GM21723 (cell line): ENCODE measurements around the gene SLC25A41.
"Not testable (repeated sequence)": the region's sequence is repeated elsewhere in the genome, so short reads cannot be mapped to it uniquely, and the experiment has no call there.

Experiments used
- ATAC-seq: cut with Tn5 transposase; IDR thresholded peaks from one replicate; pipeline ENCODE4 v1.9.1; 2021; ENCODE audit warnings: mild to moderate bottlenecking, moderate library complexity; ENCODE audit not compliant: unreplicated experiment

Gene SLC25A41

DNA sequence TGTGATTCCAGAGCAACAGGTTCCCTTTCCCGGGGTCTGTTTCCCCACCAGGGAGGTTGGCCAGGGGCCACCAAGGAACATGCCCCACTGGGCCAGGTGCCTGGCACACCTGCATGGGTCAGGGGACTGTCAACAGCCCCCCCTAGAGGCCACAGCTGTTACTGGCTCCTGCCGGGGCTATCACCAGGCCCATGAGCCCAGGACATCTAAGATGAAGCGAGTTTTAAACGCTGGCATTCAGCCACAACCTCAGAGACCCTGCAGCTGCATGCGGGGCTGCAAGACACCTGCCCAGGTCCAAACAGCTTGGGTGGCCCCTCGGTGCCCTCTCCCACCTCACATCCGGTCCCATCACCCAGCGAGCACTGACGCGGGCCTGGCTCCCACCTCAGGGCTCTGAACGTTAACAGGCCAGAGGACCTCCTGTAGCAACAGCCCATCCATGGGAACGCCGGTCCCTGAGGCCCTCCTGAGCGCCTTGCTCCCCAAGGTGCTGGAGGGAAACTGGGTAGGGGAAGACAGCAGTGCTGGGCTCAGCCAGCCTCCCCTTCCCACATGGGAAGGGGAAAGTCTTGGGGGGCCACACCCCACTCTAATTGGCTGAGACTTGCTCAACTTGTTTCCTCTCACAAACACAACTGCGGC lies 21.0 kb downstream of the SLC25A41 start:
- ATAC-seq: no peak

DNA sequence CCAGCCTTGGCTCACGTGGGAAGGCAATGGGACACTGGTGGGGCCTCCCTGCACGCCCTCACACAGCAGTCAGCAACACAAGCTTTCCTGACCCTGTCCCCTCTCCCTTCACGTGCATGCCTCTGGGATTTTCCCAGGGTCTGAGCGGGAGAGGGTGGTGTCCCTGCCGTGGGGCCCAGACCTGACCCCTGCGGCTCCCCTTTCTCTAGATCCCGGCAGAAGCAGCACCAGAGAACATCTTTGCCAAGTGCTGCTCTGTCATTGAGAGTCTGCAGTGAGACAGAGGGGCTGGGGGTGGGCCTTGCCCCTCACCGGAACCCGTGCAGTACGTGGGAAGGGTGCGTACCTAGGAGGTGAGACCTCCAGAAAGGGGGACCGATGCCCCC lies 21.5 kb downstream of the SLC25A41 start:
- no peak for ATAC-seq

DNA sequence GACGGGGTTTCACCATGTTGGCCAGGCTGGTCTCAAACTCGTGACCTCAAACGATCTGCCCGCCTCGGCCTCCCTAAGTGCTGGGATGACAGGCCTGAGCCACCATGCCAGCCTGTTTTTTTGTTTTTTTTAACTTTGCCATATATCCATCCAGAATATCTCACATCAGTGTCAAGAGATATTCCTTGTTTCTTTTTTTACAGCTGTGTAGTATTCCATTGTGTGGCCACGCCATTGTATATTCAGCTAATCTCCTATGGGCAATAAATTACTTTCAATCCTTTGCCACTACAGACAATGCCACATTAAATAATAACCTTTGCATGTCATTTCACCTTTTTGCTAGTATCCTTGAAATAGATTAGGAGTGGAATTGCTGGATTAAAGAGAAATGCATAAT lies 24.2 kb downstream of the SLC25A41 start:
- no peak for ATAC-seq

DNA sequence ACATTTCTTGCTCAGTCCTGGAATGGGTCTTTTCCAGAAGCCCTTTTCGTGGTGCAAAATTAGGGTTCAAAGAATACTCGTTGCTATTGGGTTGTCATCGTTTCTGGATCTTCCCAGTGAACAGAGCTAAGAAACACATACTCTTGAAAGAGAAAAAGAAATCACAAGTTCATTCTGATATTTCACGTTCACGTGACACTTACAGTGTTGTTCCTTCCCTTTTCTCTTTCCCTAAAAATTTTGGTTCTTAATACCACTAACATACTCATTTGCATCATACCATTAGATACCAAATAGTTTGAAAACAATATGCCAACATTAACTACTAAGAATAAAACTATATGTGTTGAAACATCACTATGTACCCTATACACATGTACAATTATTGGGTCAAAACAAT lies 27.2 kb downstream of the SLC25A41 start:
- no peak for ATAC-seq

DNA sequence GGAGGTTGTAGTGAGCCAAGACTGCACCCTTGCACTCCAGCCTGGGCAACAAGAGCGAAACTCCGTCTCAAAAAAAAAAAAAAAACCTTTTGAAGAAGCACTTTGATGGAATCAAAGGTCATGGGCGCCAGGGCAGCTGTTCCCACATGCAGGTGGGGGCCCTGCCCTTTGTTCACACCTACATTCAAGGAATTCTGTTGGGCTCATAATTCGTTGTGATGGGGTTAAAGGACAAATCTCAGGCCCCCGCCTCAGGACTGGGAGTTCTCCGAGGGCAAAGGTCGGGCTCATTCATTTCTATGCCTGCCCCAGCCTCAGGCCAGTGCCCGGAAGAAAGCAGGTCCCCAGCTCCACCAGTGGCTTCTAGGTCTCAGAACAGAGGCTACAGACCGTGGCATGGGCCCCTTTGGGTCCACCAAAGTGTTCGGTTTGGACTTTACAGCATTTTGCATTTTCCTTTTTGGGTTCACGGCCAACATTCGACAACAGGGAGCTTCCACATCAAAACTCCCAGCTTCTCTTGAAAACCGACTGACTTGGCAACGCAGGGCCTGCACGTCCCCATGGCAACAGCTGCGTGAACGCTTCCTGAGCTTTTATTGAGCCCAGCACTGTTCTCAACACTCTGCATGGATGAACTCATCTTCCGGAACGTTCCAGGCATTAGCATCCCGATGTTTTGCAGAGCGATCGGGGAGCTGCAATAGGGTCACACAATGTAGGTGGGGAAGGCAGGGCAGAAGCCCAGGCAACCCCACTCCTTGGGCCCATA lies 30.5 kb downstream of the SLC25A41 start:
- ATAC-seq: no peak

DNA sequence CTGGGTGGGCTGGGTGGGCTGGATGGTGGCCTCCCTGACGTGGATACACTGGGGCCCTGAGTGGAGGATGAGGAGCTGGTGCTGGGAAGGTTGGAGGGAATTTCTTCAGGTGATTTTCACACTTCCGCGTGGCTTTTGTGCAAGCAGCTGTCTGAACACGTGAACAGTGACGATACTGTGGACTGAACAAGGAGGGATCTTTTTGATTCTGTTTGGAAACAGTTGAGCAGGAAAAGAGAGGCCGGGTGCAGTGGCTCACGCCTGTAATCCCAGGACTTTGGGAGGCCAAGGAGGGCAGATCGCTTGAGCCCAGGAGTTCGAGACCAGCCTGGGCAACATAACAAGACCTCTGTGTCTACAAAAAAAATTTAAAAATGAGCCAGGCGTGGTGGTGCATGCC lies 31.5 kb downstream of the SLC25A41 start:
- no peak for ATAC-seq

DNA sequence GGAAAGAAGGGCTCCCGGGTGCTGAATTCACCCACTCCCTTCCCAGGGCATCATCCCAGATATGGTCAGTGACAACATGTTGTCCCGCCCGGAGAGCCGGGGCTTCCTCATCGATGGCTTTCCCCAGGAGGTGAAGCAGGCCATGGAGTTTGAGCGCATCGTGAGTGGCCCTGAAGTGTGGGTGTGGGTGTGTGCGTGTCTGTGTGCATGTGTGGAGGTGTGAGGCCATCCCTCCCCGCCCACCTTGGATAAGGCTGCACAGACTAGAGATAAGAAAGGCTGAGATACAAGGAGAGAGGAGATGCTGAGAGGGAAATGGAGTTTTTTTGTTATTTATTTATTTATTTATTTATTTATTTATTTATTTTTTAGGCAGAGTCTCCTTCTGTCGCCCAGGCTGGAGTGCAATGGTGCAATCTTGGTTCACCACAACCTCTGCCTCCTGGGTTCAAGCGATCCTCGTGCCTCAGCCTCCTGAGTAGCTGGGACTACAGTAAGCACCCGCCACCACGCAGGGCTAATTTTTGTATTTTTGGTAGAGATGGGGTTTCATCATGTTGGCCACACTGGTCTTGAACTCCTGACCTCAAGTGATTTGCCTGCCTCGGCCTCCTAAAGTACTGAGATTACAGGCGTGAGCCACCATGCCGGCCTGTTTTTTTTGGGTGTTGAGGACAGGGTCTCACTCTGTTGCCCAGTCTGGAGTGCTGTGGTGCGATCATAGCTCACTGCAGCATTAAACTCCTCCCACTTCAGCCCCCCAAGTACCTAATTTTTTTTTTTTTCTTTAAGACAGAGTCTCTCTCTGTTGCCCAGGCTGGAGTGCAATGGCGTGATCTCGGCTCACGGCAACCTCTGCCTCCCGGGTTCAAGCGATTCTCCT lies 33.3 kb downstream of the SLC25A41 start:
- ATAC-seq: not testable (repeated sequence)

DNA sequence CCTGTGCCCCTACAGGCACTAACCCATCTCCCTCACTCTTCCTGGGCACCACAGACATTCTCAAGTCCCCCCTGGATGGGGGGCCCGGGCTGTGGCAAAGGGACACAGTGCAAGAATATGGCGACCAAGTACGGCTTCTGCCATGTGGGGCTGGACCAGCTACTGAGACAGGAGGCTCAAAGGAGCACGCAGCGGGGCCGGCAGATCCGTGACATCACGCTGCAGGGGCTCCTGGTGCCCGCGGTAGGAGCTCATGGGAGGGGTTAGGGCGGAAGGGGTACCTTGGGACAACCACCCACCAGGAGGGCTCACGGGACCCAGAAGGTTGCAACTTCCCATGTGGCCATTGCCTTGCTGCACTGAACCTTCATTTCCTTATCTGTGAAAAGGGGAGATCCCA lies 37.3 kb downstream of the SLC25A41 start:
- ATAC-seq: no peak

DNA sequence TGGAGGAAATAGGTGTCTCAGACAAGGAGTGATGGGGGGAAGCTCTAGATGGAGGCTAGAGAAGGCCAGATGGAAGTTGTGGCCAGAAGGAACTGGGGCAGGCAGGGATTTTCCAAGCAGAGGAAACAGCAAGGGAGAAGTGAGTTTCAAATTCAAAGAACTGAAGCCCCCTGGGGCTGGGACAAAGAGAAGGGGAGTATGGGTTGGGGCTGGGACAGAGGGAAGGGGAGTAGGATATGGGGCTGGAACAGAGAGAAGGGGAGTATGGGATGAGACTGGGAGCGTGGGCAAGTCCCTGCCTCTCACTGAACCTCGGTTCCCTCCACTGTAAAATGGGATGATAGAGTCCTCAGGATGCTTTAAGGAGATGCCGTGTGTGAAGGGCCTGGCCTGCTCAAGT lies 38.7 kb downstream of the SLC25A41 start:
- no peak for ATAC-seq

DNA sequence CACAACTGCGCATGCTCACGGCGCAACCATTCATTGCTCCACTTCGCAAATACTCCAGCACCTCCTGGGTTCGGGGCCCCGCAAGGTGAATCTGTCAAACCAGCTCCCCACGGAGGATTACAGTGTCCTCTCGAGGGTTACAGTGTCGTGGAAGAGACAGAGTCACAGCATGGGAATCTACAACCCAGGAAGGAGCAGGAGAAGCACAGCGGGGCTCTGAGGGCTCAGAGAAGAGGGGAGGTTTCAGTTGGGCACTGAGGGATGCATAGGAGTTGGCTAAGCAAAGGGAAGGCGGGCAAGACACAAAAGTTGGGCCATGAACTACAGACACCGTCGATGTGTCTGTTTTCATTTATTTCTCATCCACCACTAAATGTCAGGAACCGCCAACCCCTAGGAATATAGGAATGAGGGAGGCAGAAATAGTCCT lies 39.6 kb downstream of the SLC25A41 start:
- no peak for ATAC-seq

DNA sequence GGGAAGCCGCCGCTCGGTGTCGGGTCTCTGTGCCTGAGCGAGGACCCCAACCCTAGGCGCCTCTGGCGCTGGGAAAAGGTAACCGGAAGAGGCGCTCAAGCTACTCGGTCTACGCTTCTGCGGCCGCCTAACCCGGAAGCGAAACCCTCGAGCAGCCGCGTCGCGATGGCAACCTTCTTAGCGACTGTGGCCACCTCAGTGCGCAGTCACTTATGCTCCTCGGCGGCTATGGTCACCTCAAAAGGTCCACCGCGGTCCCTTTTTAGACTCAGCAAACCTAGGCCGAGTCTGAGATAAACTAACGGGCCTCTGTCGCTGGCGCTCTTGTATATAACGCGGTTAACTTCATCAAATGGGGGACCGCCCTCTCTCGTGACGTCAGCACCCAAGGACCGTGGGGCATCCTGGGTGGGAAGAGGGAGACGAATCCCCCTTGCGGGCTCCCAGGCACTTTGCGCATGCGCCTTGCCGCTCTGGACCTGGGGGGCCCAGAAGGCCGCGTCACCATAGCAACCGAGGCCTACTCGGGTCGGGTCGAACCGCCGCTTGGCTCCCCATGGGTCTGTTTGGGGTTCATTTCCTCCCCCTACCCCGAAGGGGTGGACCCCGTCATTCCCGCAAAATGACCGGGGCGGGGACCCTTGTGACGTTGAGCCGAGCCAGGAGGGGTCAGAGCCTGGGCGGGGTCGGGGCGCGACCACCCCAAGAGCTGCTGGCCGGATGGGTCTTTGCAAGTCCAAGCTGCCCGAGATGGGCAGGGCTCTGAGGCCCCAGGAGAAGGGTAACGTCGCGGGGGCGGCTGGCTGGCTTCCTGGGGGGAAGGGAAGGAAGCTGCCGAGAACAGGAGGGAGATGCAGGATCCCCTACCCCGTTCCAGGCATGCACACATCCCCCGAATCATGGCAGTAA lies 40.2 kb downstream of the SLC25A41 start, which contains the start of gene GTF2F1:
TSS of gene GTF2F1 (minus strand) at position 91 of the 909 bp plus-strand sequence. CDS start 169 bp downstream, outside the sequence.
- ATAC-seq: peak; percentile 84

DNA sequence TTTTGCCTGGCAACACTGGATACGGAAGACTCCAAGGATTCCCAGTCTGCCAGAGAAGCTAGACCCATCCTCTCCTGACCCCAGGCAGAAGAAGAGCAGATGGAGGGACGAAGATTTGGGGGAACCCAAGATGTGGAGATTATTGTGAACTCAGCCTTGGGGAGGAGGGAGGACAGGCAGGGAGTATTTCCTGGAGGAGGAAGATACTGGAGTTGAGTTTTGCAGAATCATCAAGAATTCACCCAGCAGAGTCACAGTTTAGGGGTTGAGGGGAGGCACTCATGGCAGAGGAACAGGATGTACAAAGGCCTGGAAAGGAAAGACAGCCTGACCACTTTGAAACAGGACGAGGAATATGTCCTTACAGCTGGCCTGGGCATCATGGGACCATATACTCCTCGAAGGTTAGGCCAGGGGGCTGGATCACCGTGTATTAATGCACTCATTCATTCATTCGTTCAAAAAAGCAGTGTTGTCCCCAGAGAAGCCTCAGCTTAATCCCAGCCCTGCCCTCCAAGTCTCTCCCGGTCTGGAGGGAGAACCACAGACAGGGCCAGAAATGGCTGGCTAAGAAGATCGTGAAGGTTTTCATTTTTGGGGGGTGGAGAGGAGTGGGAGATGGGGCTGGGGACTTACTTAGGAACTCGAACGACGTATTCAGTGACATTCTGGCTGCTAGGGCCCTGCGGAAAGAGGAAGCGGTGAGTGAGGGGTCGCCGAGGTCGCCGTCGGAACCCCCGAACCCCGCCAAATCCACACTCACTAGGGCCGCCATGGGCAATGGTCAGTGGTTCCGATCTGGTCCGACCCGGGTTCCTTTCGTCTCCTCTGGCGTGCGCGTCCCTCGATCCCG lies 41.1 kb downstream of the SLC25A41 start:
- peak; percentile 6 for ATAC-seq

DNA sequence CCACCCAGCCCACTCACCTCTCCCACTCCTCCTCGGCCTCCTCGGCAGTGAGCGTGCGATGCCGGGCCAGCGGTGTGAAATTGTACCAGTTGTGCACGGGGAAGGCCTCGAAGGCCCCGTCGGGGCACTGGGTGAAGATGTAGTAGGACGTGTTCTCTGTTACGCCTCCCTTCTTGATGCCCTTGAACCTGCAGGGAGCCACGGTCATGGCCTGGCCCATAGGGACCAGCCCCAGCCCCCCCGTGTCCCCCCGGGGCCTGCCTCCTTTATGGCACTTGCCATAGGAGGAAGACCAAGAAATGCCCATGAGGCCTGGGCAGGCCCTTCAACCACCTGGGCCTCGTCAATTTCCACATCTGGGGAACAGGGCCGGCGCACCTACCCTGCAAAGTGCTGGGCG lies 46.2 kb downstream of the SLC25A41 start:
- no peak for ATAC-seq

DNA sequence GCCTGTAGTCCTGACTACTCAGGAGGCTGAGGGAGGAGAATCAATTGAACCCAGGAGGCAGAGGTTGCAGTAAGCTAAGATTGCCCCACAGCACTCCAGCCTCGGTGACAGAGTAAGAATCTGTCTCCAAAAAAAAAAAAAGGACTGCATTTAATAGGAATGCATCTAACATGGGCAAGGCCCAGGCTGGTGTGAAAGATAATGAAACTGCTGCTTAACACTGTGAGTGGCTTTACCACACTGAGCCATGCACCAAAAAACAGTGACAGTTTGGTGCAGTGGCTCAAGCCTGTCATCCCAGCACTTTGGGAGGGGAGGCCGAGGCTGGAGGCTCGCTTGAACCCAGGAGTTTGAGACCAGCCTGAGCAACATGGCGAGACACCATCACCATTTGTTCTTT lies 49.2 kb downstream of the SLC25A41 start:
- ATAC-seq: no peak

DNA sequence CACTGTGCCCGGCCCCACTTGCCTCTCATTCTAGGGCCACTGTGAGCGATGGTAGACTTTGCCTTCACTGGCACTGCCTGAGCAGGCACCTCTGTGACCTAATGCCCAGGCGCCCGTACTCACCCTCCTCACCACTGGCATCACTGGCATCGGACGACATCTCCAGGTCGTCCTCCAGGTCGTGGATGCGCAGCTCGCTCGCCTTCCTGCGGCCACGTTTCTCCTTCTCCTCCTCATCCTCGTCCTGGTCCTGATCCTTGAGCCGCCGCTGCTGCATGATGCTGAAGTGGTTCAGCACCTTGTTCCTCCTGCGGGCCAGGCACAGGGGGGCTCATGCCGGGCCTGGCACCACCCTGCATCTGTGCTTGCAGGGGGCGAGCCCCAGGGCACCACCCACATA lies 50.4 kb downstream of the SLC25A41 start:
- no peak for ATAC-seq

DNA sequence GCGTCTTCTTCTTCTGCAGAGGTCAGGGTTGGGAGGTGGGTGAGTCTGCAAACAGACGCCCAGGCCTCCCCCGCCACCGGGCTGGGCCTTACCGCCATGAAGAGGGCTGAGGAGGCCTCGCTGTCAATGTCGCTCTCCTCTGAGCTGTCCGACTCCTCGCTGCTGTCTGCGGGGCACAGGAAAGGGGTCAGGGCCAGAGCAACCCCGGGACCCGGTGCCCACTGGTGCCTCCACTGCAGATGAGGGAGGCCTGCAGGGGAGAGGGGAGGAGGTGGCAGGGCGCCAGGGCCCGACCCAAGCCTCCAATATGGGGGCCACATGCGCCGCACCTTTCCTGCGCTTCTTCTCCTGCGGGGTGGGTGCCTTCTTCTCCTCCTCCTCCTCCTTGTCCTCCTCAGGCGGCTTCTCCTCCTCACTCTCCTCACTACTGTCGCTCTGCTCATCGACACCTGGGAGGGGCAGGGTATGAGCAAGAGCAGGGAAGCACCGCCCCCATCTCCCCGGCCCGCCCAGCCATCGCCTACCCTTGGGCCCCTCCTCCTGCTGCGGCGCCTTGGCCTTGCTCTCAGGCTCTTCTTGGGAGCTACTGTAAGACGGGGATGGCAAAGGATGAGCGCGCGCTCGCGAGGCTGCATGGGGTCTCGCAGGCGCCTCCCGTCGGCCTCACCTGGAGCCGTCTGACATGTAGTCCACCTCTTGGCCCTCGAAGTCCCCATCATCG lies 52.4 kb downstream of the SLC25A41 start:
- no peak for ATAC-seq

DNA sequence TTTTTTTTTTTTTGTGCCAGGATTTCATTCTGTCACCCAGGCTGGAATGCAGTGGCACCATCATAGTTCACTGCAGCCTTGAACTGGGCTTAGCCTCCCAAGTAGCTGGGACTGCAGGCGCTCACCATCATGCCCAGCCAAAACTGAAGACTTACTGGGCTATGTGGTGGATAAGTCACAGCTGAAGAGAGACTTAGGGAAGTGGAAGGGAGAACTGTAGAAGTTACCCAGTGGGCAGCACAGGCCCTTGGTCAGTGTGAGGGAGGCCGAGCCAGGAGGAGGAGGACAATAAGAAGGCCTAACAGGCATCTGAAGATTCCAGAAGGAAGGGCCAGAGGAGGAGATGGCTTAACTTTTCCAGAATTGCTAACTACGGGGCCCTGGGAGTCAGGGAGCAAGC lies 53.8 kb downstream of the SLC25A41 start:
- no peak for ATAC-seq

DNA sequence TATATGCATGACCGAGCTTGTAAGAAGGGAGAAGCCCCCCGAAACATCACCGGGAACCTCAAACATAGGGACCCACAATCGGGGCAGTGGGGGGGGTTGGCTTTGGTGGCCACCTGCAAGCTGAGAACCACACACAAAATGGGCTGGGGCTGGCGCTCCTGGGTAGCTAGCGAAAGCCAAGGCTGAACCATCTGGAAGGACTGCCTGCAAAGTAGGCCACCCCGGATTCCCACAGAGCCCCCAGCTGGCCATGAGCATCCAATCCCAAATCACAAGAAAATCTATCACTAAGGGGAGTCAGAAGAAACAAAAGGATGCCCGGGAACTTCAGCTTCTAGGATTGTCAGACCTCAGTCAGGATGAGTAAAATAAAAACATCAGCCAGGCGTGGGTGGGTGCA lies 55.1 kb downstream of the SLC25A41 start:
- no peak for ATAC-seq

DNA sequence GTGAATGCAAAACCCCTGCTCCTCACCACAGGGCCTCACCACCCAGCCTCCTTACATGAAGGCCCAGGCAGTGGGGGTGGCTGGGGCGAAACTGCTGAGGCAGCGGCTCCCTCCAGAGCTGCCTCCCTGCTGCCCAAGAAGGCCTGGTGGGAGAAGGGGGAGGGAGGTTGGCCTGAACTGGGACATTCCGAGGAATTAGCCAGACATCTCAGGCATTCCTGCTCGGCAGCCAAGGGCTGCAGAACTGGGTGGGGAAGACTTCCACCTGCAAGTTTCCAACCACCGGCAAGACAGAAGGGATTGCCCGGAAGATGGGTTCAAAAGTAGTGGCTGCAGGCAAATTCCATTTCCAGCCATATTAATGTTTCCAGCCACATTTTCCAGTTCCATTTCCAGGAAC lies 55.5 kb downstream of the SLC25A41 start:
- ATAC-seq: no peak
